ENCODE data around the gene RHOV.
A peak's percentile ranks its signal among the peaks of the same experiment; 100 is the strongest.

RHOV gene

DNA sequence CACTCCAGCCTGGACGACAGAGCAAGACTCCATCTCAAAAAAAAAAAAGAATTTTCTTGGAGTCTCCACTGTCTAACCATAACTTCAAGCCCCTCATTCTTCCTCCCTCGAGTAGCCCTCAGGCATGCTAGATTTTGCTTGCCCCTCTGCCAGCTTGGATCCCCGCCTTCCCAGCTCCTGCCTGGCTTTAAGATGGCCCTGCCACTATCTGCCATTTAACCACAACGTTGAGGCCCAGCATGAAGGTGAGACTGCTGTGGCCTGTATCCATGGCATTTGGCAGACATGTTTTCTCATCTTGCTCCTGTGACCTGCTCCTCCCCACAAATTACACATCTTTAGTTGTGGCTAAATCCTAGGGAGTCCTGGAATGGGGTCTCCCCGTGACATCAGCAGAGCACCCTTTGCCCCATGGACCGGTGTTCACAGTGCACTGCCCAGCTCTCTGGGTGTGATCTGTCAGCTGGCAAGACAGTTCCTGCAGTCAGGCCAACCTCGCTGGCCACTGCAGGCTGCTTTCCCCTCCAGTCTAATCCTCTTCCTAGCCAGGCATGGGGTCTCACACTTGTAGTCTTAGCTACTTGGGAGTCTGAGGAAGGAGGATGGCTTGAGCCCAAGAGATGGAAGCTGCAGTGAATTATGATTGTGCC lies 30.6 kb upstream of the RHOV start:
- DNase-seq (ENCODE audit: low spot score) = no peak

DNA sequence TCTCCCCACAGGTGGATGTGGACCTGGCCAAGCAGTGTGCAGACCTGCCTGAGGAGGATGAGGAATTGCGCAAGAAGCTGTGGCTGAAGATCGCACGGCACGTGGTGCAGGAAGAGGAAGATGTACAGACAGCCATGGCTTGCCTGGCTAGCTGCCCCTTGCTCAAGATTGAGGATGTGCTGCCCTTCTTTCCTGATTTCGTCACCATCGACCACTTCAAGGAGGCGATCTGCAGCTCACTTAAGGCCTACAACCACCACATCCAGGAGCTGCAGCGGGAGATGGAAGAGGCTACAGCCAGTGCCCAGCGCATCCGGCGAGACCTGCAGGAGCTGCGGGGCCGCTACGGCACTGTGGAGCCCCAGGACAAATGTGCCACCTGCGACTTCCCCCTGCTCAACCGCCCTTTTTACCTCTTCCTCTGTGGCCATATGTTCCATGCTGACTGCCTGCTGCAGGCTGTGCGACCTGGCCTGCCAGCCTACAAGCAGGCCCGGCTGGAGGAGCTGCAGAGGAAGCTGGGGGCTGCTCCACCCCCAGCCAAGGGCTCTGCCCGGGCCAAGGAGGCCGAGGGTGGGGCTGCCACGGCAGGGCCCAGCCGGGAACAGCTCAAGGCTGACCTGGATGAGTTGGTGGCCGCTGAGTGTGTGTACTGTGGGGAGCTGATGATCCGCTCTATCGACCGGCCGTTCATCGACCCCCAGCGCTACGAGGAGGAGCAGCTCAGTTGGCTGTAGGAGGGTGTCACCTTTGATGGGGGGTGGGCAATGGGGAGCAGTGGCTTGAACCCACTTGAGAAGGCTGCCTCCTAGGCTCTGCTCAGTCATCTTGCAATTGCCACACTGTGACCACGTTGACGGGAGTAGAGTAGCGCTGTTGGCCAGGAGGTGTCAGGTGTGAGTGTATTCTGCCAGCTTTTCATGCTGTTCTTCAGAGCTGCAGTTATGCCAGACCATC lies 28.8 kb upstream of the RHOV start:
- no peak for DNase-seq (ENCODE audit: low spot score)

DNA sequence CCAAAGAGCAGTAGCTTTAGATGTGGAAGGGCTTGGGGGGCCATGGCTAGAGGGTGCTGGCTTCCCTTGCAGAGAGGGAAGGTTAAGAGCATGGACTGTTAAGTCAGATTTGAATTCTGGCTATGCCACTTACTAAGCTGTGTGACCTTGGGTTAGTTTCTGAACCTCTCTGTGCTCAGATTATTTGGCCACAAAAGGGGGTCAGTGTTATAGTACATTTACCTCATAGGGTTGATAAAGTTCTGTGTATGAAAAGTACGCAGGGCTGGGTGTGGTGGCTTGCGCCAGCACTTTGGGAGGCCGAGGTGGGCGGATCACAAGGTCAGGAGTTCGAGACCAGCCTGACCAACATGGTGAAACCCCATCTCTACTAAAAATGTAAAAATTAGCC lies 27.0 kb upstream of the RHOV start:
- DNase-seq (ENCODE audit: low spot score) = no peak

DNA sequence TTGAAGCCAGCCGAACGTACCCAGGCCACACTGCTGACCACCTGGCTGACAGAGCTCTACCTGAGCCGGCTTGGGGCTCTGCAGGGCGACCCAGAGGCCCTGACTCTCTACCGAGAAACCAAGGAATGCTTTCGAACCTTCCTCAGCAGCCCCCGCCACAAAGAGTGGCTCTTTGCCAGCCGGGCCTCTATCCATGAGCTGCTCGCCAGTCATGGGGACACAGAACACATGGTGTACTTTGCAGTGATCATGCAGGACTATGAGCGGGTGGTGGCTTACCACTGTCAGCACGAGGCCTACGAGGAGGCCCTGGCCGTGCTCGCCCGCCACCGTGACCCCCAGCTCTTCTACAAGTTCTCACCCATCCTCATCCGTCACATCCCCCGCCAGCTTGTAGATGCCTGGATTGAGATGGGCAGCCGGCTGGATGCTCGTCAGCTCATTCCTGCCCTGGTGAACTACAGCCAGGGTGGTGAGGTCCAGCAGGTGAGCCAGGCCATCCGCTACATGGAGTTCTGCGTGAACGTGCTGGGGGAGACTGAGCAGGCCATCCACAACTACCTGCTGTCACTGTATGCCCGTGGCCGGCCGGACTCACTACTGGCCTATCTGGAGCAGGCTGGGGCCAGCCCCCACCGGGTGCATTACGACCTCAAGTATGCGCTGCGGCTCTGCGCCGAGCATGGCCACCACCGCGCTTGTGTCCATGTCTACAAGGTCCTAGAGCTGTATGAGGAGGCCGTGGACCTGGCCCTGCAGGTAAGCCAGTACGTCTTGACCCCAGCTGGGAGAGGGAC lies 26.4 kb upstream of the RHOV start:
- DNase-seq (ENCODE audit: low spot score) = no peak

DNA sequence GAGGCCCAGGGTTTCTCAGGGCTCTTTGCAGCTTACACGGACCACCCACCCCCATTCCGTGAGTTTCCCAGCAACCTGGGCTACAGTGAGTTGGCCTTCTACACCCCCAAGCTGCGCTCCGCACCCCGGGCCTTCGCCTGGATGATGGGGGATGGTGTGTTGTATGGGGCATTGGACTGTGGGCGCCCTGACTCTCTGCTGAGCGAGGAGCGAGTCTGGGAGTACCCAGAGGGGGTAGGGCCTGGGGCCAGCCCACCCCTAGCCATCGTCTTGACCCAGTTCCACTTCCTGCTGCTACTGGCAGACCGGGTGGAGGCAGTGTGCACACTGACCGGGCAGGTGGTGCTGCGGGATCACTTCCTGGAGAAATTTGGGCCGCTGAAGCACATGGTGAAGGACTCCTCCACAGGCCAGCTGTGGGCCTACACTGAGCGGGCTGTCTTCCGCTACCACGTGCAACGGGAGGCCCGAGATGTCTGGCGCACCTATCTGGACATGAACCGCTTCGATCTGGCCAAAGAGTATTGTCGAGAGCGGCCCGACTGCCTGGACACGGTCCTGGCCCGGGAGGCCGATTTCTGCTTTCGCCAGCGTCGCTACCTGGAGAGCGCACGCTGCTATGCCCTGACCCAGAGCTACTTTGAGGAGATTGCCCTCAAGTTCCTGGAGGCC lies 25.6 kb upstream of the RHOV start:
- DNase-seq (ENCODE audit: low spot score) = no peak

DNA sequence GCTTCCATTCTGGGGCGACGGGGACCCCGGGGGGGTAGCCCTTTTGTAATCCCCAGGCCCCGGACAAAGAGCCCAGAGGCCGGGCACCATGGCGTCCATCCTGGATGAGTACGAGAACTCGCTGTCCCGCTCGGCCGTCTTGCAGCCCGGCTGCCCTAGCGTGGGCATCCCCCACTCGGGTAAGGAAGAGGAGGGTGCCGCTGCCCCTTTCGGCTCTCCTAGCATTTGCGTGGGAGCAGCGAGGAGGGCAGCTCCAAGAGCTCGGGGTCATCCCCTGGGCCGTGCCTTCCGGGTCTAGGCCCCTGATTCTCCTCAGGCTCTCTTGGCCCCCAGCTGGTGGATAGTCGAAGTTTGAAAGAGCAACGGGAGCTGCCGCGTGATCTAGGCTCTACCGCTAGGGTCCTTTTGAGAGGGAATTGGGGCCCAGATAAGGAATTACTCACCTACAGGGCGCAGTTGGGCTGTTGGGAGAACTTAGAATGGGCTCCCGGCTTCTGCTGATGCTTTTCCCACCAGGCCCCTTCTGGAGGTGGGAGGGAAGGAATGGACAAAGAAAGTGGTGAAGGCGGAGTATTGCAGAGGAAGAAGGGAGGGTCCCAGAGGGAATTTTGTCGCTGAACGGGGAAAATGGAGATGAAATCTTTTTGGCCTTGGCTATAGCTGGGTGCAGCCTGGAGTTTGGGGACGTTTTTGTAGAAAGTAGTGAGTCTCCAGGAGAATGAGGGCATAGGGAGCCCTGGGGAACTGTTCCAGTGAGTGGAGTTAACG lies 20.8 kb upstream of the RHOV start:
- peak; percentile 82 for DNase-seq (ENCODE audit: low spot score)

DNA sequence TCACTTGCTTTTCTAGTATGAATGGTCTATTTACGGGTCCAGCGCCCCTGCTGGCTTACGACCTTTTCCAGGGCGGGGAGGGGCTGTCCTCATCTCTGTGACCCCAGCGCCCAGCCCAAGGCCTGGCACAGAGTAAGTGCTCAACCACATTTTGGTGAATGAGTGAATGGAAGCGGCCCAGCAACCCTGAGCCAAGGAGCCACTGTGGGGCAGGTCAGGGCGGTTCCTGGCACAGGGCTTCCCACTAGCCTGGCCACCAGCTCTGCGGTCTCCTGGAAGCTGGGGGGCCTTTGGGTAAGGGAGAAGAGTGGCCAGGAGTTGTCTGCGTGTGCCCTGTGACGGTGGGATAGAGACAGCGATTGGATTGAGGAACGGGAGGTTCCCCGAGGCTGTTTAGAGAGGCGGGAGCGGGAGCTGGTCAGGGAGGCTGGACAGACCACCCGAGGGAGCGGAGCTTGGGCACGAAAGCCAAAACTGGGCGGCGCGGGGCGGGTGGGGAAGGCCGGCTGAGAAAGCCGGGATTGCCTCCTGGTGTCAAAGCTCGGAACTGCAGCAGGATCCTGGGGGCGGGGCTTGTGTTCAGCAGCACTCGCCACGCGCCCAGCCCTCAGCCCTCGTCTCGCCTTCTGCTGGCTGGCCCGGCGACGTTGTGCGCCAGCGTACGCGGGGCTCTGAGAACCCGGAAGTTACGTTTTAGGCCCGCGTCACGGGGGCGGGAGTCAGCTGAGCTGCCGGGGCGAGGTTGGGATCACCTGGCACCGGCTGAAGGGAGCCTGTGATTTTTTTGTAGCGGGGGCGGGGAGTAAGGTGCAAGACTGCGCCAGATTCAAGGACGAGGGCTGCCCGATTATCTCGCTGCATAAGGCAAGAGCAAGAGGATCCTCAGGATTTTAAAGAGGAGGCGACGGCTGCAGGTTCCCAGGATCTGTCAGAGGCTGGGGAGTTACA lies 20.0 kb upstream of the RHOV start, which contains the start of gene VPS18:
TSS of gene VPS18 (plus strand) at position 718 of the 948 bp plus-strand sequence. CDS start 319 bp downstream, outside the sequence.
- DNase-seq (ENCODE audit: low spot score) = peak; percentile 96

DNA sequence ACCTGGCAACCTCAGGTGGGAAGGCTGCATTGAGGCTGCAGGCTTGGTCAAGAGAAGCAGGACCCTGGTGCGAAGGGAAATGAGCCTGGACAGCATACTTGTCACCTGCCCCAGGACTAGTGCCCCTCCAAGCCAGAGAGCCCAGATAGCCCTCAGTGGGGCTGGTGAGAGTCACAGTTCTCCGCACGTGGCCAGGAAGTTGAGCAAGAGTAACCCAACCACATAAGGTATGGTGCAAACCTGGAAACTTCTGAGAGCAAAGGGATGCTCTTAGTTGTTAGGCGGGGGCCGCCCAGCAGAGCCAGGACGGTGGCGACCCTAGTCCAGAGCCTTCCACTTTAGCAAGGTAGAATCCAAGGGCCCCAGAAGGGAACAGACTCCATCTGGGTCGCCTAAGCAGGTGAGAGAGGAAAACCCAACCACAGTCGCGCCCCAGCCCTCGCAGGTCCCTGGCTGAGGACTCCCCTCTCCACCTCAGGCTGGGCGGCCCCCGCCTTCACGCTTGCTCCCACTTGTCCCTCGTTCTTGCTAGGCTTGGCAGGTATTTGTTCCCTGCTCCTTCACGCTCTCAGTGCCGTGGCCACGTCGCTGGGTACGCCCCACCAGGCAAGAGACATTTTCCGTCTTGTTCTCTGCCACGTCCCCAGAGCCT lies 19.1 kb upstream of the RHOV start:
- DNase-seq (ENCODE audit: low spot score) = no peak

DNA sequence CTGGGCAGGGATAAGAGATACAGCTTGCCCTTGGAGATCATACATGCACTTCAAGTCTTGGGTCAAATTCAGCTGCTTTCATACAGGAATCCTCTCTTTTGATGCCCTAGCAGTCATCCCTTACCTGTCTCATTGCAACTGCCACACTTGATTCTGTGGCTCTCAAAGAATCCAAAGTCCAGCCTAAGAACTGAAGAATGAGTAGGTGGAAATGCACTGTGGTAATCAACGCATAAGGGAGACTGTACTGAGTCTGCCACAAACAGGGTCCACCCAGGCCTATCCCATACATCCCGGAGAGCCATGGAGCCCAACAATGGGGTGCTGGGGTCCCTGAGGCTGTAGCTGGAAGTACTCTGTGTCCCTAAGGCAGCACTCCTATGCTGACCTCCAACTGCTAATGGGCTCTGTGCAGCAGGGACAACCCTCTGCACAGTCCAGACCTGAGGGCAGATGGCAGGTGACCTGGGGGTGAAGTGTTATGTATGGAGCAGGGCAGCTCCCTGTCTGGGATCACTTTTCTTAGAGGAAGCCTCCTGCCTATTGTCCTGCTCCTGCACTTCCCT lies 18.5 kb upstream of the RHOV start:
- DNase-seq (ENCODE audit: low spot score) = no peak

DNA sequence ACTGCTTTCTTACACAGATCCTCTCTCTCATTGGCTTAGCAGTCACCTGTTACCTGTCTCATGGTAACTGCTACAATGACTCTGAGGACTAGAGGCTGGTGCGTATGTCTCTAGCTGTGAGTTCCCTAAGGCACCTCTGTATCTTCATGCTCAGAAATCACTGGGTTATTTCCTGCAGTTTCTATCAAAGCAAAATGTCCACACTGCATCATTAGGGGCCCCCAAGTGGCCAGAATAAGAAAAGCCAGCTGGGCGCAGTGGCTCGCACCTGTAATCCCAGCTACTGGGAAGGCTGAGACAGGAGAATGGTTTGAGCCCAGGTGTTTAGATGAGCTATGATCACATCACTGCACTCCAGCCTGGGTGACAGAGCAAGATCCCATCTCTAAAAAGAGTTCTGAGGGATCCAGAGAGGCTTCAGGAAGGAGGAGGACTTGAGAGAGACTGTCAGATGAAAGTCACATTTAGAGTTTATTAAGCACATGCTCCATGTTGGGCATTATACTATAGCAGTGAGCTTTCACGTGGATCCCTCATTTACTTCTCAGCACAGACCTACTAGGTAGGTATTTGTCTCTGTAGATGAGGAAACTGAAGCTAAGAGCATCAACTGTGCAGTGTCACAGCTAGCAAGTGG lies 17.9 kb upstream of the RHOV start:
- no peak for DNase-seq (ENCODE audit: low spot score)

DNA sequence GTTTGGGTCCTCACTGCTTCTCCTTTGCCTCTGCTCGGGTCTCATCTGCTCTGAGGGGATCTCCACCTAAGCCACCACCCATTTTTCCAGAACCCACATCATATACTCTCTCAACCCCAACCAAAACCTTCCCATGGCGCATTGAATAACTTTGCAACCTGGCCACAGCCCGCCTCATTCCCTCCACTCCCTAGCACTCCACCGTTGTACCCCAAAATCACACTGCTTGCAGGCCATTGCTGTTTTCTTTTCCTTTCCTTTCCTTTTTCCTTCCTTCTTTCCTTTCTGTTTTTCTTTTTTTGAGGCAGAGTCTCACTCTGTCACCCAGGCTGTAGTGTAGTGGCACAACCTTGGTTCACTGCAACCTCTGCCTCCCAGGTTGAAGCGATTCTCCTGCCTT lies 17.1 kb upstream of the RHOV start:
- DNase-seq (ENCODE audit: low spot score) = no peak

DNA sequence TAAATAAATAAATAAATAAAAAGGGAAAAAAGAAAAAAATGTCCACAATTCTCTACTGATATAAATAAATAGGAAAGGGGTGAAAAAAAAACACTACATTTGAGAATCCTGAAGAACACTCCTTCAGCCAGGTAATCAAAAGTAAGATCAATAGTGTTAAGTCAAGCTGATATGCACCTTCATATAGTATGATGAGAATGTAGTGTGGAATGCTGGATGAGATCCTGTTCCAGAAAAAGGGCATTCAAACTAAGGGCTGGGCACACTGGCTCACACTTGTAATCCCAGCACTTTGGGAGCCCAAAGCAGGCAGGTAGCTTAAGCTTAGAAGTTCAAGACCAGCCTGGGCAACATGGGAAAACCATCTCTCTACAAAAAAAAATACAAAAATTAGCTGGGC lies 15.1 kb upstream of the RHOV start:
- no peak for DNase-seq (ENCODE audit: low spot score)

DNA sequence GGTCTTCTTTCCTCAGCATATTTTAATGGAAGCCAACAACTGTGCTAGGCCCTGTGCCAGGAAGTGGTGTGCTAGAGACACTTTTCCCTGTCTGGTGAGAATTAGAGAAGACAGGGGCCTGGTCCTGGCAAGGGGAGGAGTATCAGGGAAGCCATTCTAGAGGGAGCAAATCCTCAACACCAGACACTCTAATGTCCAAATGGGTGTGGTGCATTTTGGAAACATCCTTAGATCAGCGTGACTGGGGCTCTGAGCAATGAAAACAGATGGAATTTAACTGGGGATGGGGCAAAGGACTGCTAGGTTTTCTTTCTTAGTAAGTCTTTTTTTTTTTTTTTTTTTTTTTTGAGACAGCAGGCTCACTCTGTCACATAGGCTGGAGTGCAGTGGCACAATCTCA lies 12.6 kb upstream of the RHOV start:
- DNase-seq (ENCODE audit: low spot score) = no peak

DNA sequence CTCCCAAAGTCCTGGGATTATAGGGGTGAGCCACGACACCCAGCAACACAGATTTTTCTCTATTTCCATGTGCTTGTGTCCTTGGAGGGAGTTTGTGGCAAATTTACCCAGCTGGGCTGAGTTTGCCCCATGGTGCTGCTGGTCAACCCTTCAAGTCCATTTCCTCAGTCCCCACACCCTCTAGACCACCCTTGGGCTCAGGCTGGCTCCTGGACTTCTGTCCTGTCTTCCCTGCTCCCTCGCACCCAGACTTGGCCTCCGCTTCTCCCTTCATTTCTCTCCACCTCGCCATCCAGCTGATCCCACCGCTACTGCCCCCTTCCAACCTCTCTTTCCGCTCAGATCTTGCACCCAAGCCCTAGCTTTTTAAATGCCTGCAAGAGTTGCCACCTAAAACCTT lies 7.3 kb upstream of the RHOV start:
- DNase-seq (ENCODE audit: low spot score) = no peak

DNA sequence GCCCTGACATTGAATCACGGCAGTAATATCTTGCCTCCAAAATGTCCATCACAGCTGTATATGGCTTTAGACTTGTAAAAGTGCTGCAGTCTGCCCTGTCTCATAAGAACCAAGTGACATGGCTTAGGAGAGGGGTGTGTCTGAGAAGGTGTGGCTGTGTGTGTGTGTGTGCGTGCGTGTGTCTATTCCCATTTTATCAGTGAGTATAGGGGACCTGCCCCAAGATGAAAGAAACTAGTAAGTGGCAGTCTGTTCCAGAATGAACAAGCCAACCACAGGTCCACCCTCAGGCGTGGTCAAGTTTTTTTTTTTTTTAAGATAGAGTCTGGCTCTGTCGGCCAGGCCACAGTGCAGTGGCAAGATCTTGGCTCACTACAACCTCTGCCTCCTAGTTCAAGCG lies 5.6 kb upstream of the RHOV start:
- no peak for DNase-seq (ENCODE audit: low spot score)

DNA sequence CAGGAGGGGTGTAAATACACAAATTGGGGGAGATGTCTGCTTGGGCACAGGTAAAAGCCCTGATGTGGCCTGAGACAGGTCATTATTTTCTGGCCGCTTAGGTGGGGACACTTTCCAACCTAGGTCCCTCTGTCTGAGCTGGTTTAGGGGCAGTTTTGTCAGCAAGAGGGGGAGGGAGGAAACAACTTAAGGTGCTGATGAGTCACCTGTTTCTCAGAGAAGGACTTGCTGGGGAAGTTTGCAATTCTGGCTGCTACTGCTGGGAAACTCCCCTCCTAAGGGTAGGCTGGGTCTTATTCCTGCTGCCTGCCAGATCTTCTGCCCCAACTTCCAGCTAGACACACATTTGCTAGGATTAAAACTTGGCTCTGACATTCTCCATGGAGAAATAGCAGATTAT lies 4.8 kb upstream of the RHOV start:
- no peak for DNase-seq (ENCODE audit: low spot score)

DNA sequence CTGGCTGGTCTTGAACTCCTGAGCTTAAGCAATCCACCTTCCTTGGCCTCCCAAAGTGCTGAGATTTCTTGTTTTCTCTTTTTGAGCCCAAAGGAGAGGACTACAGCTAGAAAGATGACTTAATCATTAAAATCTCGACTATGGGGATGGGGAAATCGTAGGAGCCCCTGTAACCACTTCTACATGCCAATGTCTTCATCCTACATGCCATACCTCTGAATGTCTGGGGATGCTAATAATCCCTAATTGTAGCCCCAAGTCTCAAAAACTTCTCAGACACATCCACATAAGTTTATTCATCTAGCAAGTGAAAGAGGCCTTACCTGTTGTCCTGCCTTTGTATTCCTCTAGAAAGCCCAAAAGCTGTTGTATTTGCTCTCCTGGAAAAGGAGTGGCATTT lies 3.7 kb upstream of the RHOV start:
- DNase-seq (ENCODE audit: low spot score) = no peak

DNA sequence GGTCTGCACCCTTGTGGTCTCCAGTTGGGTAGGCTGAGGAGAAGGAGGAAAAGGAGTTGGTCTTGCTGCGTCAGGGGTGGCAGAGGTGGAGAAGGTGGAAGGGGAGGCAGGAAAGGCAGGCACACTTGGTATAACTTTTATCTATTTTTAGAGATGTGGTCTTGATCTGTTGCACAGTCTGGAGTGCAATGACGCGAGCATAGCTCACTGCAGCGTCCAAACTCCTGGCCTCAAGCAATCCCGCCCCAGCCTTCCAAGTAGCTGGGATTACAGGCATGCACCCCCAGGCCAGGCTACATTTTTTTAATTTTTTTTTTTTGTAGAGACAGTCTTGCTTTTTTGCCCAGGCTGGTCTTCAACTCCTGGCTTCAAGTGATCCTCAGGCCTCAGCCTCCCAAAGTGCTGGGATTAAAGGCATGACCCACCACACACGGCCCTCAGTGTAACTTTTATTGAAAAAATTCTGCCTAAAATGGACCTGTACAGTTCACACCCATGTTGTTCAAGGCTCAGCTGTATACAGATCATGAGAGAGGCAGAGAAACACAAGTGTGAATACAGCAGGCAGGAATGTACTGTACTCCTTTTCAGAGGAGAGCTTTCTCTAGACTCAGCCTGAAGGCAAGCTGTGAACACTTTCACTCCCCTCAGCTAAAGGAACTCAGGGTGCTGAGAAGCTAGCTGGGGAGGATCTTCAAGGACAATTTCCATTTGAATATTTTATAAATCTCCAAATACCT lies 2.1 kb upstream of the RHOV start:
- DNase-seq (ENCODE audit: low spot score) = no peak

Measured in AG08396 (cell line).